HG02798 (cell line): ENCODE data around the gene ST6GALNAC6.

Experiments
- ATAC-seq: cut with Tn5 transposase; IDR thresholded peaks from one replicate; pipeline ENCODE4 v1.9.1; 2021; ENCODE audit warnings: mild to moderate bottlenecking; ENCODE audit not compliant: unreplicated experiment, poor library complexity

ST6GALNAC6 gene

DNA sequence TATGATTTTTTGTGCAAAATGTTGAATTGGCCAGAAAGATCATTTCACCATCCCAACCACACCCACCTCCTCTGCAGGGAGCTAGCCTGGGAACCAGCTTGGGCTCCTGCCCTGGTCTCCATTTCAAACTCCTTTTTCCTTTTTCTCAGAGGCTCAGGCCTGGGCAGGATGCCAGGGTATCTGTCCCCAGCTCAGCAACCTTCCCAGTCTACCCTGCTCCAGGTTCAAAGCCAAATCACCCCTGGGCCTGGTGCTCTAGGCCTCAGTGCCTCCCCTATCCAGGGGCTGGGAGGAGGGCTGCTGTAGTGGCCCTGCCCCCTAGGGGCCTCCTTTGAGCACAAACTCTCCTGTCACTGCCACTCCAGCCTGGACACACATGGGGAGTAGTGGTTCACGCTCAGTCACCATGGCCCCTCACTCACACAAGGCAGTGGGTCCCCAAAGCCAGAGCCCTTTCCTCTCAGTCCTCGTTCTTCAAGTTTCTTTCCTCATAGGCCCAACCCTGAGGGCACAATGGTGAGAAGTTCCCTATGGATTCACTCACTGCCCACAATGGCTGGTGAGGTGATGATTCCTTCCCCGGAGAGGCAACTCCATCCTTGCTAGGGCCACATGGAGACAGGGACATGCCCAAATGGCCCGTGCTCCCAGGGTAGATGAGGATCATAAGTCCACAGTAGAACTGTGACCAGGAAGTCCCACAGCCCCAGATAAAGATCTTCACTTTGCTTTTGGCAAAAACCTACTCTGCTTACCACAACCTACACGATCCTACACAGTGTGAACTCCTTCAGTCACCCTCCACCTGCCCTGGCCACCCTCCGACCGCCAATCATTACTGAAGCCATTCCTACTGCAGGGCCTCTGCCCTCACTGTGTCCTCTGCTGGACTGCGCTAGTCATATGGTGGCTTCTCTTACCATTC is 19.0 kb upstream of the ST6GALNAC6 start:
- ATAC-seq: no peak

- peak; percentile 19 for ATAC-seq
These were observed 18.2 kb upstream of the ST6GALNAC6 start for GRCh38 chr9:127917603-127918002.

GRCh38 chr9:127916720-127917581 is 17.5 kb upstream of the ST6GALNAC6 start, which contains the start of gene ST6GALNAC4:
TSS of gene ST6GALNAC4 (minus strand) at chr9:127917041. CDS start at chr9:127916419, 622 bp downstream.
- ATAC-seq: peak; percentile 89

GRCh38 chr9:127915801-127916719 is 16.7 kb upstream of the ST6GALNAC6 start:
- peak; percentile 25 for ATAC-seq

GRCh38 chr9:127915325-127915752 is 15.9 kb upstream of the ST6GALNAC6 start:
- no peak for ATAC-seq

DNA sequence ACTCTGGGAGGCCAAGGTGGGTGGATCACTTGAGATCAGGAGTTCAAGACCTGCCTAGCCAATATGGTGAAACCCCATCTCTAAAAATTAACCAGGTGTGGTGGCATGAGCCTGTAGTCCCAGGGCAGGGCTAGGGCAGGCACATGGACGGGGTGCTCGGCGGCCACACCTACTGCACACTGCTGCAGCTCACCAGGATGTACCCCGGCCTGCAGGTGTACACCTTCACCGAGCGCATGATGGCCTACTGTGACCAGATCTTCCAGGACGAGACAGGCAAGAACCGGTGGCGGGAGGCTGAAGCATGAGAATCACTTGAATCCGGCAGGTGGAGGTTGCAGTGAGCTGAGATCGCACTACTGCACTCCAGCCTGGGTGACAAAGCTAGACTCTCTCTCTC is 14.3 kb upstream of the ST6GALNAC6 start:
- no peak for ATAC-seq

DNA sequence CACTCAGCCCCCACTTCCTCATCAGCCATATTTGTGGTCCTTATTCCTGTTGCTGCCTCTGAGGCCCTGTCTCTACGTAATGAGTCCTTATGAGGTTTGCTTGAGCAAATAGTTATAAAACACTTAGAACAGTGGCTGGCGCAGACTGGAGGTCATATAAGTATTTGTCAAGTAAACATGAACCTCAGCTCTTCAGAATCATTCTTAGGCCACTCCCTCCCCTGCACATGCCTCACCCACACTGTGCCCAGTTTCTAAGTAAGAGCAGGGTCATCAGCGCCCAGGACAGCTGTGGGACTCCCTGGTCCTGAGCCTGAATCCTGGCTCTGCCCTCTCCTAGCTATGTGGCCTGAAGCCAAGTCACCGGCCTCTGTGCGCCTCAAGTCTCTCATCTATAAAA is 13.5 kb upstream of the ST6GALNAC6 start:
- ATAC-seq: no peak

DNA sequence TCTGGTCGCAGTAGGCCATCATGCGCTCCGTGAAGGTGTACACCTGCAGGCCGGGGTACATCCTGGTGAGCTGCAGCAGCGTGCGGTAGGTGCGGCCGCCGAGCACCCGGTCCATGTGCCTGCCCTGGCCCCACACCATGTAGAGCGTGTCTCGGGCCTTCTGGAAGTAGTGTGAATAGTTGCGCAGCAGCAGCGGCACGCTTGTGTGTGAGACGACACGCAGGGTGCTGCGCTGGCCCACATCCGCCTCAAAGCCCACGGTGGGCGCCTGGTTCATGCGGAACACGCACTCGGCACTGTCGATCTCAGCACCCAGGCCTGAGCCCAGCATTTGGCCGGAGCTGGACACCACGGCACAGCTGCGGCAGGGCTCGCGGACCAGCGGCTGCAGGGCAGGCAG is 12.9 kb upstream of the ST6GALNAC6 start:
- ATAC-seq: no peak

DNA sequence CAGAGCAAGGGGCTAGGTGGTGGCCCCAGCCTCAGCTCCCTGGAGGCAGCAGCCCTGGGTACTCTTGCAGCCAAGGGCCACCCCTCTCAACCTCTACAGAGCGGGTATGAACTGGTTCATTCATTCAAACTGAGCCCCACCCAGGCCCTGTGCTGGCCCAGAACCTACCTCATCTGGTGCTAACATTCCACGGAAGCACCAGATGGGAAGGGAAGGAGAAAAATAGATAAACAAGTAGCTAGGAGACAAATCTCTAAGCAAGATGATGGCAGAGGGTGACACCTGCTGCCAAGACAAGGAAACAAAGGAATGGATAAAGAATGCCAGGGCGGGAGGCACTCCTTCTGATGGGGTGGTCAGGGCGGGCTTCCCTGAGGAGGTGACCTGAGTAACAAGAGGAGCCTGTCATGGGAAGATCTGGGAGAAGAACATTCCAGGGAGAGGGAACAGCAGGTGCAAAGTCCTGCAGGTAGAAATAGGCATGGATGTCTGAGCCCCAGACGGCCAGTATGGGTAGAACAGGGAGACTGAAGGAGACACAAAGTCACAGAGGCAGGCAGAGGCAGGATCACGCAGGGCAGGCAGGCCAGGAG is 11.3 kb upstream of the ST6GALNAC6 start:
- ATAC-seq: no peak

DNA sequence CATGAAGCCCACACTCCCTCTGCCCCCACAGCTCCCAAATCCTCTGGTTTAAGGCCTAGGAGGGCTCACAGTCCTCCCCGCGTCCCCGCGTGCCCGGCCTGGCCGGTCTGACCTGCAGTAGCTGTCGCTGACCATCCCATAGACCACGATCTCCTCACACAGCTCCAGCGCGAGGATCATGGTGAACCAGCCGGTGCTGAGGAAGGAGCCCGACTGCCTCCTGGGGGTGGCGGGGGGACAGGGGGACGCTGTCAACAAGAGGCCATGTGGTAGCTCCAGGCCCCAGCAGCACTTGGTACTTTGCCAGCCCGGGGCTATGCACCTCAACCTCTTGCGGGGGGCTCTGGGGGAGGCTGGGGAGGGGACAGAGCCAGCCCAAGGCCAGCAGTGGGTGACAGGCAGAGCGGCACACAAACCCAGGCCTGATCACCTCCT is 10.5 kb upstream of the ST6GALNAC6 start:
- no peak for ATAC-seq

DNA sequence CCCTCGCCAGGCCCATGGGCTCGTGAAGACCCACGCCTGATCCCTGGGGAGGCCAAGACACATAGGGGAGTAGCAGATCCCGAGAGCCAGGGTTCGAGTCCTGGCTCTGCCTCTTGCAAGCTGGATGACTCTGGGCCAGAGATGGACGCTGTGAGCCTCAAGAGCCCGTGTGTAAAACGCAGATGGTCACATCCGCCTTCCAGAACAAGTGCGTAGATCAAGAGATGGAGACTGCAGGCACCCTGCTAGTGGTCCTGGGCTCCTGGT is 9.2 kb upstream of the ST6GALNAC6 start:
- ATAC-seq: no peak

GRCh38 chr9:127907867-127908659 is 8.7 kb upstream of the ST6GALNAC6 start:
- no peak for ATAC-seq

- ATAC-seq: peak; percentile 32
These were observed 6.4 kb upstream of the ST6GALNAC6 start for GRCh38 chr9:127905788-127906191.

GRCh38 chr9:127905004-127905728 is 5.8 kb upstream of the ST6GALNAC6 start:
- ATAC-seq: no peak

DNA sequence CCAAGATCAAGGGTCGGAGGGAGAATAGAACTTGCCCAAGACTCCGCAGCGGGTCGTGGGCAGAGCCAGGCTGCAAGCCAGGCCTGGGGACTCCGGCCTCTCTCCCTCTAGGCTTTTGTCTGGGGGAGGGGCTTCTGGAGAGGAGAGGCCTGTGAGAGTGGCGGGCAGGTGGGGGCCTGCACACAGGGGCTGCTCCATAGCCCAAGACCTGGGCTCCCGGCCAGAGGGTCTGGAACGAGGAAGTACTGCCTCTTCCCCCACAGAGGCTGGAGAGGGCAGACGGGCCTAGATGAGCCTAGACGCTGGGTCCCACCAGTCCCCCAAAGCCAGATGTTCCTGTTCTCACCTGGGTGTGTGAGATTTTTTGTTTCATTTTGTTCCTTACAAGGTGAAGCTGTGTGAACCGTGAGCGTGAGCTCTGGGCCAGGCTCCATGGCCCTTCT is 5.2 kb upstream of the ST6GALNAC6 start:
- no peak for ATAC-seq

DNA sequence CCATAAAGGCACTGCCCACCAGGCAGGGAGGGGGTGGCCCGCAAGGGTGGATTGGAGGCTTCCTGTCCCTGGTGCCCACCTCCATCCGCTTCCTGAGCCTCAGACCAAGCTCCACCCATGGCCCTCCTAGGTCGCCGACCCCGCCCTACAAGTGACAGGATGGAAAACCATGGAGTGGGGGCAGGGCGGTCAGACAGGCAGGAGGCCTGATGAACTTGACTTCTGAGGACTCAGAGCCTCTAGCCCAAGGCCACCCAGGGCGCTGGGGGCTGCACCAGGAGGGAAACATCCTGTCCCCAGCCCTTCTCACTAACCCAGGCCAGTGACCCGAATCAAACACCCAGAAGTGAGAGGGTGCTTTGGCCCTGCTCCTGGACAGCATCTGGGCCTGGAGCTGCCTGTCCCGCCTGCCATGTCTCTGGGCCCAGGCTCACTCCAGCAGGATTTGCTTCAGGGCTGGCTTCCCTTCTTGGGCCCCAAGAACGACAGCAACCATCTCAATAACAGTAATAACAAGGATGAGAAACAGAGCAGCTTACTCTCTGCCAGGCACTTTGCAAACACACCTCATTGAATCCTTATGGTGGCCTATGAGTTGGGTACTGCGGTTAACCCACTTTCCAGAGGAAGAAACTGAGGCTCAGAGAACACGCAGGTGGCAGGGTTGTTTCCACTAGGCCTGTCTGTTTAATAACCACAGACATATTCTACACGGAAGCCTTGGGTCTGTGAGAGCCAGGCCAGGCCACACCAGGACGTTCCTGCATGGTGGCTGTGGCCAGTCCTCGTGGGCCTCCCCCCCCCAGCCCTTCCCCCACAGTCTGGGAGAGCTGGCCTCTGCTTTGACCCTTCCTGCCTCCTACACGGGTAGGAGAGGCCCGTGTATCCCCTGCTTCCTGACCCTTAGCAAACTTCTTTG is 4.4 kb upstream of the ST6GALNAC6 start:
- ATAC-seq: peak; percentile 20

DNA sequence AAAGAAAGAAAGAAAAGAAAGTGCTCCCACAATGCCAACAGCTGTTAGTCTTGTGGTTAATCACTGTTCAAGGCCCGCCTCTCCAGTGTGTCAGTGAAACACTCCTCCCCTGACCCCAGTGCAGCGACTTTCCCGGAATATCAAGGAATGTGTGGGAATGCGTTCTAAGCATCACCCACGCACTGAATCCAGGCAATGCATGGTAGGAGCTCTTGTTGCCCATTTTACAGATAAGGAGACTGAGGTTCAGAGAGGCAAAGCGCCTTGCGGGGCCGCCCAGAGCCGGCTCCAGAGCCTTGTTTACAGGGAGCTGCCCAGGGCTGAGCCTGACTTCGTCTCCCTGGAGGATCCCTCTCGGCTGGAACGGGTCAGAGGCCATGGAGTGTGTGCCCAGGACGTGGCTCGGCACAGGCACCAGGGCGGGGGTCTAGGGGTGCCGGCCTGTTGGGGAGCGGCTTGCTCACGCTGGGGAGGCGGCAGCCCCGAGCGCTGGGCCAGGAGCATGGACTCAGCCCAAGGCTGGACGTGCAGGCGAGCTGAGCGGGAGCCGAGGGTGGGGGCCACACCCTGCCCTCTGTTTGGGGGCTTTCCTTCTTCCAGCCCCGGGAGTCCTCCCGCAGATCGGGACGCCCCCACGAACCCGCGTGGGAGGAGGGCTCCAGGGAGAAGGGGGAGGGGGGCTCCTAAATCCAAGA is 823 bp downstream of the ST6GALNAC6 start:
- peak; percentile 17 for ATAC-seq
